GM18499 (cell line): ENCODE results near the gene PPM1E.
"Not testable (repeated sequence)": the region's sequence is repeated elsewhere in the genome, so short reads cannot be mapped to it uniquely, and the experiment has no call there.

ENCODE experiments used
- ATAC-seq: cut with Tn5 transposase; IDR thresholded peaks from one replicate; pipeline ENCODE4 v1.9.1; 2021; ENCODE audit warnings: moderate number of reproducible peaks; ENCODE audit not compliant: insufficient read depth, unreplicated experiment

The PPM1E gene

DNA sequence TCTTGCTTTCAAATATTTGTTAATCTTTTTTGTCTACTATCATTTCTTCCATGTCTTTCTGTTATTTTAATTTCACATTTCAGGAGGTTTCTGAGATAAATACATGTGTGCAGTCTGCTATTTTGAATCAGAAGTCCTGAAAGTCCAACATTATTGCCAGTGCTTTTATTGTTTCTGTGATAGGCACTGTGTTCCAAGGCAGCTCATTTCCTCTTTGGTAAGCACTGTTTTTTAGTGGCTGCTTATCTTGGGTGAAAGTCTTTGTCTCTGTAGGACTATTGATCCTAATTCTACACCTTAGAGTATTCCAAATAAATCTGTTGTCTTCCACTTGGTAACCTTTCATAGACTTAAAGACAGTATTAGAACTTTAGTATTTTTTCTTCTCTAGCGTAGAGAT is 76.1 kb downstream of the PPM1E start:
- ATAC-seq = no peak

DNA sequence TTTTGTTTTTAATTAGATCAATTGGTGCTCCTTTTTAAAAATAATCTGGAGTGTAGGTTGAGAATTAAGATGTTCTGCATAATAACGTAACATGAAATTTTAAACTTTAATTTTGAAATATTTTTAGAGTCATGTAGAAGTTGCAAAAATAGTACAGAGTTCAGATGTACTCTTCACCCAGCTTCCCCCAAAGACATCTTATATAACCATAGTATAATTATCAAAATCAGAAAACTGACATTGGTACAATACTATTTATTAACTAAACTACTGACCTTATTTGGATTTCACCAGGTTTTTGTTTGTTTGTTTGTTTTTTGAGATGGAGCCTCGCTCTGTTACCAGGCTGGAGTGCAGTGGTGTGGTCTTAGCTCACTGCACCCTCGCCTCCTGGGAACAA is 76.9 kb downstream of the PPM1E start:
- no peak for ATAC-seq

DNA sequence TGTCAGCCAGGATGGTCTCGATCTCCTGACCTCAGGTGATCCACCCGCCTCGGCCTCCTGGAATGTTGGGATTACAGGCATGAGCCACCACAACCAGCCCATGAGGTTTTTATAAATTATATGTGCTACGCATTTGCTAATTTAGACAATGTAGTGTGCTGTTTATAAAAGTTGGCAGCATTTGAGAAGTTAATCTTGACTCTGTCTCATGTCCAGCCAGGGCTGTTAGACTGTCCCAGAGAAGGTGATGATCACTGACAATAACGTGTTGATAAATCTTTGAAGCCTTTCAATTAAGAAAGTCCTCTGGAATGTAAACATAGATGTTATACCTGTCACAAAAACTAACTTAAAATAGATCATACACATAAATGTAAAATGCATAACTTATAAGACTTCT is 82.0 kb downstream of the PPM1E start:
- no peak for ATAC-seq

- no peak for ATAC-seq
Measured at GRCh38 chr17:58840820-58841612, 85.4 kb downstream of the PPM1E start.

- not testable (repeated sequence) for ATAC-seq
Measured at GRCh38 chr17:58846413-58846812, 90.8 kb downstream of the PPM1E start.

DNA sequence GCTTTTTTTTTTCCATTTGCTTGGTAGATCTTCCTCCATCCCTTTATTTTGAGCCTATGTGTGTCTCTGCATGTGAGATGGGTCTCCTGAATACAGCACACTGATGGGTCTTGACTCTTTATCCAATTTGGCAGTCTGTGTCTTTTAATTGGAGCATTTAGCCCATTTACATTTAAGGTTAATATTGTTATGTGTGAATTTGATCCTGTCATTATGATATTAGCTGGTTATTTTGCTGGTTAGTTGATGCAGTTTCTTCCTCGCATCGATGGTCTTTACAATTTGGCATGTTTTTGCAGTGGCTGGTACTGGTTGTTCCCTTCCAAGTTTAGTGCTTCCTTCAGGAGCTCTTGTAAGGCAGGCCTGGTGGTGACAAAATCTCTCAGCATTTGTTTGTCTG is 94.5 kb downstream of the PPM1E start:
- ATAC-seq = not testable (repeated sequence)

DNA sequence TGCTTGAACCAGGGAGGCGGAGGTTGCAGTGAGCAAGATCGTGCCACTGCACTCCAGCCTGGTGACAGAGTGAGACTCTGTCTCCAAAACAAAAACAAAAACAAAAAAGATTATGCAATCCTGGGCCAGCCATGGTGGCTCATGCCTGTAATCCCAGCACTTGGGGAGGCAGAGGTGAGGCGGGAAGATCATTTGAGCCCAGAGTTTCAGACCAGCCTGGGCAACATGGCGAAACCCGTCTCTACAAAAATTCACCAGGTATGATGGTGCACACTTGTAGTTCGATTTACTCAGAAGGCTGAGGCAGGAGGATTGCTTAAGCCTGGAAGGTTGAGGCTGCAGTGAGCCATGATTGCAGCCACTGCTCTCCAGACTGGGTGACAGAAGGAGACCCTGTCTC is 109.6 kb downstream of the PPM1E start:
- no peak for ATAC-seq

DNA sequence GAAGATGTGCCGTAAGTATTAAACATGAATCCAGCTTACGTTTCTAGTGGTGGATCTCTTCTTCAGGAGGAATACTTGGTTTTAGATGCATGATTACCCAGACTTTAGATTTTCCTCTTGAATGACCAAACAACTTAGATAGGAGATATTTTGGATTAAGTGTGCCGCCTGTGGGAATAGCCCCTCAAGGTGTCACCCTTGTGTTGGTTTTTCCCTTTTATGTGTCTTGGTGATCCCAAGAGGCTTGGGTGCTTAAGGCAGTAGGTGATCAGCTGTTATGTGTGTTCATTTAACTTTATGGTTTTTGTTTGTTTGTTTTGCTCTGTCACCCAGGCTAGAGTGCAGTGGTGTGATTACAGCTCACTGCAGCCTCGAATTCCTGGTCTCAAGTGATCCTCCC is 115.1 kb downstream of the PPM1E start:
- no peak for ATAC-seq

DNA sequence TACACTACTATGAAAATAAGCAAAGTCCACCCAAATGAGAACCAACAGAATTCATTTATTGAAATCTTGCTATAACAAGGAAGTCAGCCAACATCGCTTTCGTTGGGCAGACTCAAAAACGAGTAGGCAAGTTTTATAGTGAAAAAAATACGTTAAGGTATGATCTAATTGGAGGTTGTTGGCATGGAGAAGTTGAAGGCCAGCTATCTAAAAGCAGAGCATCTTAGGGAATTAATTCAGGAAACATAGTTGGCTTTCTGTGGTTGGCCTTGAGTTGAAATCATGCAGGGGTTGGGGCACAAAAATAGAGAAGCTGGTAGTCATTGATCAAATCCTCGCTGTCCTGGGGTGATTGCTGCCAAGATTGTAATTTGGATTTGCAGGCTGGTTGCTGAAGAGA is 118.3 kb downstream of the PPM1E start:
- no peak for ATAC-seq

- no peak for ATAC-seq
Measured at GRCh38 chr17:58875261-58875660, 119.6 kb downstream of the PPM1E start.

GRCh38 chr17:58884161-58884560 is 128.5 kb downstream of the PPM1E start:
- ATAC-seq = no peak

DNA sequence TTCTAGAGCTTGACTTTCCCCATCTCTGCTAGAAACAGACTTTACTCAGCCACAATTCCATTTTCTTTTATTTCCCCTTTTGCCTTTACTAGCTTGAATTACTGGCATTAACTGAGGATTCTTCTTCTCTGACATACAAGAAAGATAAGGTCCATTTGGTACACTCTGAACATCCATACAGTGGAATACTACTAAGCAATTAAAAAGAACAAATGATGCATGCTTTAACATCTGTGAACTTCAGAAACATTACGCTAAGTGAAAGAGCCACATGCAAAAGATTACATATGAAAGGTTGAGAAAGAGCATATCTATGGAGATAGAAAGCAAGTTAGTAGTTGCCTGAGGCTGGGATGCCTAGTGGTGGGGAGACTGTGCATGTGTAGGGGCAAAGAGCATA is 130.9 kb downstream of the PPM1E start:
- no peak for ATAC-seq

DNA sequence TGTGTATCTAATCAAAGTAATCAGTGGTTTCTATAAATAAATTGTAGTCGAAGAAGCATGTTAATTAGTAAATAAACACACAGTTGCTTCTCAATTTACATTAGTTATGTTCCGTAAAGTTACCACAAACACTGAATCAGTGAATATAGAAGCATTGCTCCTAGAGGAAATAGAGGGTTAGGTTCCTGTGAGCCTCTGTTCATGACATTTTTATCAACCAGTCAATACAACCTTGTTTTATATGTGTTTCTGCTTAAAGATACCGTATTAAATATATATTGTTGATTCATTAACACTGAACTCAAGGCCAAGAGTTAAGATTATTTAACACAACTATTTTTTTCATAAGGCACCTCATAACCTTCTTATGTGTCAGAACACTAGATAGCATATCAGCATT is 134.3 kb downstream of the PPM1E start:
- ATAC-seq = no peak

DNA sequence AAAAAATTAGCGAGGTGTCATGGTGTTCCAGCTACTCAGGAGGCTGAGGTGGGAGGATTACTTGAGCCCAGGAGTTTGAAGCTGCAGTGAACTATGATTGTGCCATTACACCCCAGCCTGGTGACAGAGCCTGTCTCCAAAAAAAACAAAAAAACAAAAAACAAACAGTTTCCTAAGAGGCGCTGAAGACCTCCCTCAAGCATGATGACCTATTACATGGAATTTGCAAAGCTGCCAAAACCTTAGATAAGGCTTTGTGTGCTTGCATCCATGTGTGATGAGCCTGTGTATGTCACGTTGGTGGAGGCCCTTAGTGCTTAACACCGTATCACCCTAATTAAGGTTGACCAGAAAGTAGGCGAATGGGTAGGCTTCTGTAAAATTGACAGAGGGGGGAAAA is 143.5 kb downstream of the PPM1E start:
- ATAC-seq = no peak

- ATAC-seq = no peak
Measured at GRCh38 chr17:58902322-58902721, 146.7 kb downstream of the PPM1E start.

DNA sequence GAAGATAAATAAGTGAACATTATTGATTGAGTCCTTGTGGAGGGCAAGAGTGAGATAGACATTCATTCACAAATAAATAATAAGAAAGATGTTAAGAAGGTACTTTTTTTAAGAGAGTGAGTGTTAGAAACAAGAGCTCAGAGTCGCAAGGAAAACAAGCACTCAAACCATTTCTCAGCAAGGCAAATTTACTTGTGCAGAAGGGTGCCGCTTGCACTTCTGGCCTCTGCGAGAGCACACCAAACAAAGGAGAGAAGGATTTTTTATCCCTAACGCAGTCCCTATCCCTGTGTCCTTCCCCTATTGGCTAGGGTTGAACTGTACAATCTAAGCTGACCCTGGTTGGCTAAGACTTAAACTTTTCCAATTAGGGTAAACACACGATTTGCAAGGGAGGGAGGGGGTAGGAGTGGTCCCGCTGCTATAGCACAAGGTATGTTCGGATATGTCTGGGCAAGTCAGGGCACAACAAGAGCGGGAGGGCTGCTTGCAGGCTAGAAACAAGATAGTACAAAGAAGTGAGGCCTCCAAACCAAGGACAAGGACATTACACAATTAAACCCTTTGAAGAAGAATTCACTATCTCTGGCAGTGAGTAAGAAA is 156.2 kb downstream of the PPM1E start:
- no peak for ATAC-seq

GRCh38 chr17:58913552-58913951 is 157.9 kb downstream of the PPM1E start:
- ATAC-seq = no peak

DNA sequence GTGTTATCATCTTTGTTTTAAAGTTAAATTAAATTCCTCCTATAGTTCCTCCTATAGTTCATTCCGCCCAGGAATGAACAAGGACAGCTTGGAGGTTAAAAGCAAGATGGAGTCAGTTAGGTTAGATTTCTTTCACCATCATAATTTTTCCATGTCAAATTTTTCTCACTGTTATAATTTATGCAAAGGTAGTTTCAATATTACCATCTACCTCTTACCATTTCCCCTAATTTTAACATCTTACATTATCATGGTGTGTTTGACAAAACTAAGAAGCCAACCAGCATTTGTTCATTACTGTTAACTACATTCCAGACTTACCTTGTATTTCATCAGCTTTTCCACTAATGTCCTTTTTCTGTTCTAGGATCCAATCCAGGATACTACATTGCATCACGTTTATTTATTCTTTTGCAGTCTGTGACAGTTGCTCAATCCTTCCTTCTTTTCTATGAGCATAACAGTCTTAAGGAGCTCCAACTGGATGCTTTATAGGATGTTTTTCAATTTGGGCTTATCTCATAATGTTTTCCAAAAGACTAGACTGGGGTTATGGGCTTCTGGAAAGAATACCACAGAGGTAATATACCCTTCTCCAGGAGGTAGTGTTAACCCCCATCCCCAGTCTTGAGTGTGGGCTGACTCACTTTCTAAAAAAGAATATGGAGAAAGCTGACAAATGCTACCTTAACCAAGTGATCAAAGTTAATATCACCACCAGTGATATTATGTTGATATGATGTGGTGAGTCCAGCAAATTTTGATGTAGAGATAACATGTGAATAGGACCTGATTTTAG is 158.5 kb downstream of the PPM1E start:
- ATAC-seq = no peak

GRCh38 chr17:58917228-58917627 is 161.6 kb downstream of the PPM1E start:
- ATAC-seq = no peak

DNA sequence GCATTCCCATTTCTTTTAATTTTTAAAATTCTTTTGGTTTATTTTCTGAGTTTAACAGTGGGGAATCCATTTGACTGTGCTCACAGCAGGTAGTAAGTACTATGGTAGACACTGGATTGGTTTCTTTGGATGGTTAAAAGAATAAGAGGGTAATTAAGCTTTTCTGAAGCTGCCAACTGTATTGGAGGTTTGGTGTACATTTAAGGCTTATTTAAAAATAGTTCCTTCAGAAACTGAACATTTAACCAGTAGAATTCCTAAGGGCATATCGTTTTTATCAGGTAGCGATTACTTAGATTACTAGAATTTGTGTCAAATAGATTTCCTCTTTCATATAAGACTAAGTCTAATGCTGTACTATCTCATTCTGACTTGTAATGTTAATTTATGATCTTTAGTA is 162.4 kb downstream of the PPM1E start:
- no peak for ATAC-seq

GRCh38 chr17:58918884-58919283 is 163.2 kb downstream of the PPM1E start:
- ATAC-seq = no peak
